ENCODE measurements around the gene CROCC2. TPM values are rescaled to one million over a fixed set of nuclear protein-coding genes. Genes with fewer than 3 reads are reported as not detected.

The CROCC2 gene
- total RNA-seq, result not detected

- Mint-ChIP-seq H3K36me3 (no peaks in the 10 kb centered on the region), H3K4me3 (no peak within 1 kb of the TSS), H3K9me3 (no peaks in the 10 kb centered on the region), H3K27me3 (peaks cover 0 to 2% of the 10 kb centered on the region in 2 donors), H3K27ac (no peak within 1 kb of the TSS), H3K4me1 (ENCODE audit: low read depth in 2 of 2) (no peaks in the 10 kb centered on the region)
- ATAC-seq, result no peak
- DNase-seq (ENCODE audit: low spot score), result no peak
Measured at GRCh38 chr2:240906141-240906910, at the start of gene CROCC2. TSS of gene CROCC2 (plus strand) at chr2:240906336. CDS start at chr2:240906514, 178 bp downstream.

- Mint-ChIP-seq H3K4me3 (no peak overlapping the region), H3K4me1 (ENCODE audit: low read depth in 2 of 2) (no peaks in the 10 kb centered on the region), H3K27me3 (peaks cover 5 to 7% of the 10 kb centered on the region in 2 donors), H3K9me3 (no peaks in the 10 kb centered on the region), H3K36me3 (peaks cover 6% of the 10 kb centered on the region), H3K27ac (no peak overlapping the region)
- no peak for DNase-seq (ENCODE audit: low spot score)
- ATAC-seq, result no peak
Measured at GRCh38 chr2:240857039-240858008, 48.8 kb upstream of the CROCC2 start.

GRCh38 chr2:240858321-240858720 is 47.8 kb upstream of the CROCC2 start:
- DNase-seq (ENCODE audit: low spot score) (no peak), ATAC-seq (no peak)
- Mint-ChIP-seq H3K4me3 (no peak overlapping the region), H3K27me3 (peaks cover 5 to 10% of the 10 kb centered on the region in 2 donors), H3K9me3 (no peaks in the 10 kb centered on the region), H3K27ac (no peak overlapping the region), H3K36me3 (peaks cover 6% of the 10 kb centered on the region), H3K4me1 (ENCODE audit: low read depth in 2 of 2) (no peaks in the 10 kb centered on the region)

GRCh38 chr2:240858871-240859270 is 47.3 kb upstream of the CROCC2 start:
- no peak overlapping the region for H3K4me3 Mint-ChIP-seq
- H3K4me1 Mint-ChIP-seq (ENCODE audit: low read depth in 2 of 2), result no peaks in the 10 kb centered on the region
- H3K36me3 Mint-ChIP-seq, result peaks cover 6% of the 10 kb centered on the region
- no peak for DNase-seq (ENCODE audit: low spot score)
- no peak overlapping the region for H3K27ac Mint-ChIP-seq
- ATAC-seq, result no peak
- H3K9me3 Mint-ChIP-seq, result no peaks in the 10 kb centered on the region
- peaks cover 5 to 14% of the 10 kb centered on the region in 2 donors for H3K27me3 Mint-ChIP-seq

GRCh38 chr2:240861547-240861946 is 44.6 kb upstream of the CROCC2 start:
- H3K36me3 Mint-ChIP-seq, result no peaks in the 10 kb centered on the region
- DNase-seq (ENCODE audit: low spot score) (no peak), ATAC-seq (no peak)
- H3K4me1 Mint-ChIP-seq (ENCODE audit: low read depth in 2 of 2), result peaks cover 0 to 8% of the 10 kb centered on the region in 2 donors
- H3K27ac Mint-ChIP-seq, result no peak overlapping the region
- H3K27me3 Mint-ChIP-seq, result peaks cover 18% of the 10 kb centered on the region in 2 donors
- no peaks in the 10 kb centered on the region for H3K9me3 Mint-ChIP-seq
- H3K4me3 Mint-ChIP-seq, result no peak overlapping the region

- Mint-ChIP-seq H3K36me3 (no peaks in the 10 kb centered on the region), H3K27ac (no peak overlapping the region), H3K4me3 (no peak overlapping the region), H3K27me3 (peaks cover 15 to 24% of the 10 kb centered on the region in 2 donors), H3K9me3 (no peaks in the 10 kb centered on the region), H3K4me1 (ENCODE audit: low read depth in 2 of 2) (peaks cover 0 to 8% of the 10 kb centered on the region in 2 donors)
- ATAC-seq (no peak), DNase-seq (ENCODE audit: low spot score) (no peak)
Measured at GRCh38 chr2:240864475-240864874, 41.7 kb upstream of the CROCC2 start.

GRCh38 chr2:240865391-240865790 is 40.7 kb upstream of the CROCC2 start:
- no peak overlapping the region for H3K4me3 Mint-ChIP-seq
- H3K27me3 Mint-ChIP-seq, result peaks cover 15 to 20% of the 10 kb centered on the region in 2 donors
- ATAC-seq (peak in 1 of 2 donors; percentile 46), DNase-seq (ENCODE audit: low spot score) (no peak)
- H3K36me3 Mint-ChIP-seq, result no peaks in the 10 kb centered on the region
- no peak overlapping the region for H3K27ac Mint-ChIP-seq
- no peaks in the 10 kb centered on the region for H3K9me3 Mint-ChIP-seq
- H3K4me1 Mint-ChIP-seq (ENCODE audit: low read depth in 2 of 2), result peaks cover 0 to 8% of the 10 kb centered on the region in 2 donors

GRCh38 chr2:240868286-240869108 is 37.6 kb upstream of the CROCC2 start, which contains the start of gene AGXT:
TSS of gene AGXT (plus strand) at chr2:240868824. CDS start at chr2:240868866, 42 bp downstream.
- no peaks in the 10 kb centered on the region for H3K36me3 Mint-ChIP-seq
- H3K9me3 Mint-ChIP-seq, result no peaks in the 10 kb centered on the region
- DNase-seq (ENCODE audit: low spot score), result no peak
- H3K27me3 Mint-ChIP-seq, result peaks cover 10 to 20% of the 10 kb centered on the region in 2 donors
- peaks cover 0 to 8% of the 10 kb centered on the region in 2 donors for H3K4me1 Mint-ChIP-seq (ENCODE audit: low read depth in 2 of 2)
- no peak within 1 kb of the TSS for H3K27ac Mint-ChIP-seq
- no peak for ATAC-seq
- no peak within 1 kb of the TSS for H3K4me3 Mint-ChIP-seq

- no peak overlapping the region for H3K4me3 Mint-ChIP-seq
- ATAC-seq, result no peak
- no peaks in the 10 kb centered on the region for H3K36me3 Mint-ChIP-seq
- peaks cover 0 to 8% of the 10 kb centered on the region in 2 donors for H3K4me1 Mint-ChIP-seq (ENCODE audit: low read depth in 2 of 2)
- no peaks in the 10 kb centered on the region for H3K9me3 Mint-ChIP-seq
- H3K27ac Mint-ChIP-seq, result no peak overlapping the region
- H3K27me3 Mint-ChIP-seq, result peaks cover 8 to 20% of the 10 kb centered on the region in 2 donors
- no peak for DNase-seq (ENCODE audit: low spot score)
Measured at GRCh38 chr2:240869109-240869955, 36.8 kb upstream of the CROCC2 start.

- Mint-ChIP-seq H3K9me3 (no peaks in the 10 kb centered on the region), H3K27me3 (peaks cover 6 to 17% of the 10 kb centered on the region in 2 donors), H3K36me3 (no peaks in the 10 kb centered on the region), H3K4me1 (ENCODE audit: low read depth in 2 of 2) (peaks cover 0 to 7% of the 10 kb centered on the region in 2 donors), H3K27ac (no peak overlapping the region), H3K4me3 (no peak overlapping the region)
- ATAC-seq (no peak), DNase-seq (ENCODE audit: low spot score) (no peak)
Measured at GRCh38 chr2:240869956-240870875, 35.9 kb upstream of the CROCC2 start.

- Mint-ChIP-seq H3K9me3 (no peaks in the 10 kb centered on the region), H3K36me3 (no peaks in the 10 kb centered on the region), H3K4me3 (no peak overlapping the region), H3K27me3 (peaks cover 2 to 9% of the 10 kb centered on the region in 2 donors), H3K4me1 (ENCODE audit: low read depth in 2 of 2) (no peaks in the 10 kb centered on the region), H3K27ac (no peak overlapping the region)
- ATAC-seq (no peak), DNase-seq (ENCODE audit: low spot score) (no peak)
Measured at GRCh38 chr2:240871071-240871958, 34.8 kb upstream of the CROCC2 start.
